NB4 (cell line): ENCODE measurements around the gene GRIK2.

Experiments used
- DNase-seq: peaks from one replicate; pipeline ENCODE4 v3.0.0; 2010; ENCODE audit warnings: low read depth
- H3K4me3 ChIP-seq: one replicate; pipeline ENCODE4 v1.5.1; 2011; ENCODE audit warnings: mild to moderate bottlenecking, low read depth, low read length, moderate library complexity
- MYC ChIP-seq: IDR thresholded peaks from 2 replicates; pipeline ENCODE4 v1.6.1; 2011; ENCODE audit warnings: low read depth, low read length
- POLR2A ChIP-seq: IDR thresholded peaks from 2 replicates; pipeline ENCODE4 v1.6.1; 2011; ENCODE audit warnings: mild to moderate bottlenecking; ENCODE audit not compliant: insufficient read length; ENCODE audit errors: extremely low read depth
- TF ChIP-seq, protein P1 (sequence below): IDR thresholded peaks from 2 replicates; pipeline ENCODE4 v1.6.1; 2011; ENCODE audit warnings: low read depth, low read length
- TF ChIP-seq, protein P2 (sequence below): IDR thresholded peaks from one replicate; pipeline ENCODE4 v1.5.1; 2012; ENCODE audit warnings: low read depth, low read length

Gene GRIK2

DNA sequence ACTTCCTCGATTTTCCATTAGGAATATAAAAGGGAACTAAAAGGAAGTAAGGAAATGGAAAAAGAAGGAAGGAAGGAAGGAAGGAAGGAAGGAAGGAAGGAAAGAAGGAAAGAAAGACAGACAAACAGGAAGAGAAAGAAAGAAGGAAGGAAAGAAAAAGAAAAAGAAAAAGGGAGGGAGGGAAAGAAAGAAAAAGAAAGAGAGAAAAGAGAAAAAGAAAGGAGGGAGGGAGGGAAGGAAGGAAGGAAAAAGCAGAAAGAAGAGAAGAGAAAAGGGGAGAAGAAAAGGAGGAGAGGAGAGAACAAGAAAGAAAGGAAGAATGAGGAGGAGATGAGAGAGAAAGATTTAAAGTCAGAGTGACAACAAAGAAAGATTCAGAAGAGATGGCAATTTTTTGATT is 724.5 kb downstream of the GRIK2 start:
- no peak for DNase-seq
- TF ChIP-seq MYC (no peak), POLR2A (no peak)
- TF ChIP-seq, protein P1, sequence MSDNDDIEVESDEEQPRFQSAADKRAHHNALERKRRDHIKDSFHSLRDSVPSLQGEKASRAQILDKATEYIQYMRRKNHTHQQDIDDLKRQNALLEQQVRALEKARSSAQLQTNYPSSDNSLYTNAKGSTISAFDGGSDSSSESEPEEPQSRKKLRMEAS, result no peak
- TF ChIP-seq, protein P2, sequence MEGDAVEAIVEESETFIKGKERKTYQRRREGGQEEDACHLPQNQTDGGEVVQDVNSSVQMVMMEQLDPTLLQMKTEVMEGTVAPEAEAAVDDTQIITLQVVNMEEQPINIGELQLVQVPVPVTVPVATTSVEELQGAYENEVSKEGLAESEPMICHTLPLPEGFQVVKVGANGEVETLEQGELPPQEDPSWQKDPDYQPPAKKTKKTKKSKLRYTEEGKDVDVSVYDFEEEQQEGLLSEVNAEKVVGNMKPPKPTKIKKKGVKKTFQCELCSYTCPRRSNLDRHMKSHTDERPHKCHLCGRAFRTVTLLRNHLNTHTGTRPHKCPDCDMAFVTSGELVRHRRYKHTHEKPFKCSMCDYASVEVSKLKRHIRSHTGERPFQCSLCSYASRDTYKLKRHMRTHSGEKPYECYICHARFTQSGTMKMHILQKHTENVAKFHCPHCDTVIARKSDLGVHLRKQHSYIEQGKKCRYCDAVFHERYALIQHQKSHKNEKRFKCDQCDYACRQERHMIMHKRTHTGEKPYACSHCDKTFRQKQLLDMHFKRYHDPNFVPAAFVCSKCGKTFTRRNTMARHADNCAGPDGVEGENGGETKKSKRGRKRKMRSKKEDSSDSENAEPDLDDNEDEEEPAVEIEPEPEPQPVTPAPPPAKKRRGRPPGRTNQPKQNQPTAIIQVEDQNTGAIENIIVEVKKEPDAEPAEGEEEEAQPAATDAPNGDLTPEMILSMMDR, result no peak
- H3K4me3 ChIP-seq, result no peak overlapping the region
